Nucleus accumbens (tissue), 56 donors: Measurements from ENCODE around the gene RAB39A.
"Not testable (repeated sequence)": the region's sequence is repeated elsewhere in the genome, so short reads cannot be mapped to it uniquely, and the experiment has no call there.

Experiments used
- DNase-seq, 56 donors: peaks; one replicate each; lab custom pipeline; 2025; lab: John Stamatoyannopoulos, UW

RAB39A gene

GRCh38 chr11:107928046-107928766 is at the start of gene RAB39A:
RAB39A (plus strand) TSS chr11:107928448; CDS start chr11:107928569, 121 bp downstream.
- peak; percentile 17 to 97 (median 84) for DNase-seq

GRCh38 chr11:107881471-107881870 is 46.8 kb upstream of the RAB39A start:
- not testable (repeated sequence) for DNase-seq

GRCh38 chr11:107882095-107882820 is 46.0 kb upstream of the RAB39A start:
- DNase-seq: no peak

- peak in 1 of 56 donors; percentile 1 for DNase-seq
Observed at GRCh38 chr11:107898270-107898669, 30.0 kb upstream of the RAB39A start.

- no peak for DNase-seq
Observed at GRCh38 chr11:107908211-107908610, 20.0 kb upstream of the RAB39A start.

GRCh38 chr11:107912415-107912814 is 15.8 kb upstream of the RAB39A start:
- not testable (repeated sequence) for DNase-seq

- DNase-seq: no peak
Observed at GRCh38 chr11:107915229-107915628, 13.0 kb upstream of the RAB39A start.

- DNase-seq: peak in 5 of 56 donors; percentile 0 to 22 (median 3)
Observed at GRCh38 chr11:107916671-107917241, 11.5 kb upstream of the RAB39A start.

- no peak for DNase-seq
Observed at GRCh38 chr11:107921997-107922396, 6.3 kb upstream of the RAB39A start.

GRCh38 chr11:107923519-107923918 is 4.7 kb upstream of the RAB39A start:
- DNase-seq: not testable (repeated sequence)

GRCh38 chr11:107924306-107924705 is 3.9 kb upstream of the RAB39A start:
- no peak for DNase-seq

GRCh38 chr11:107927559-107927958 is 689 bp upstream of the RAB39A start:
- DNase-seq: no peak

- peak in 26 of 56 donors; percentile 7 to 66 (median 32) for DNase-seq
Observed at GRCh38 chr11:107928767-107929507, 689 bp downstream of the RAB39A start.

GRCh38 chr11:107929611-107930200 is 1.5 kb downstream of the RAB39A start:
- peak in 10 of 56 donors; percentile 0 to 15 (median 6) for DNase-seq

GRCh38 chr11:107931206-107931605 is 3.0 kb downstream of the RAB39A start:
- DNase-seq: no peak

GRCh38 chr11:107947904-107948303 is 19.7 kb downstream of the RAB39A start:
- no peak for DNase-seq

GRCh38 chr11:107948328-107948727 is 20.1 kb downstream of the RAB39A start:
- DNase-seq: not testable (repeated sequence)

- no peak for DNase-seq
Observed at GRCh38 chr11:107951155-107951554, 22.9 kb downstream of the RAB39A start.

- no peak for DNase-seq
Observed at GRCh38 chr11:107953446-107953845, 25.2 kb downstream of the RAB39A start.

- no peak for DNase-seq
Observed at GRCh38 chr11:107956543-107956942, 28.3 kb downstream of the RAB39A start.
